Midbrain (tissue), 1 donor: ENCODE data around the gene GLDC.
"Not testable (repeated sequence)": the region's sequence is repeated elsewhere in the genome, so short reads cannot be mapped to it uniquely, and the experiment has no call there.

Source experiments
- DNase-seq: peaks from one replicate; lab custom pipeline; 2025; lab: John Stamatoyannopoulos, UW

The GLDC gene

GRCh38 chr9:6645355-6646292, at the start of gene GLDC:
GLDC (minus strand) TSS chr9:6645729; CDS start chr9:6645499, 230 bp downstream.
- DNase-seq, result peak; percentile 63

- DNase-seq, result no peak
Observed at GRCh38 chr9:6692881-6693361, 47.4 kb upstream of the GLDC start.

DNA sequence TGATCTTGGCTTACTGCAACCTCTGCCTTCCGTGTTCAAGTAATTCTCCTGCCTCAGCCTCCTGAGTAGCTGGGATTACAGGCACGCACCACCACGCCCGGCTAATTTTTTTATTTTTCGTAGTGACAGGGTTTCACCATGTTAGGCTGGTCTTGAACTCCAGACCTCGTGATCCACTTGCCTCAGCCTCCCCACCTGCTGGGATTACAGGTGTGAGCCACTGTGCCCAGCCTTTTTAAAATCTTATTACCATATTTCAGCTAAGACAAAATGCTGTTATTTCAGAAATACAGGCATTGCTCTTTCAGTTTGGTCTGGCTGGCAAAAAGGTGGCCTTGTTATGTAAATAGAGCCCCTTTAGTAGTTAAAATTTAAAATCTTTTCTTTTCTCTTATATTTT, 46.9 kb upstream of the GLDC start:
- no peak for DNase-seq

- DNase-seq, result not testable (repeated sequence)
Observed at GRCh38 chr9:6690675-6691070, 45.1 kb upstream of the GLDC start.

DNA sequence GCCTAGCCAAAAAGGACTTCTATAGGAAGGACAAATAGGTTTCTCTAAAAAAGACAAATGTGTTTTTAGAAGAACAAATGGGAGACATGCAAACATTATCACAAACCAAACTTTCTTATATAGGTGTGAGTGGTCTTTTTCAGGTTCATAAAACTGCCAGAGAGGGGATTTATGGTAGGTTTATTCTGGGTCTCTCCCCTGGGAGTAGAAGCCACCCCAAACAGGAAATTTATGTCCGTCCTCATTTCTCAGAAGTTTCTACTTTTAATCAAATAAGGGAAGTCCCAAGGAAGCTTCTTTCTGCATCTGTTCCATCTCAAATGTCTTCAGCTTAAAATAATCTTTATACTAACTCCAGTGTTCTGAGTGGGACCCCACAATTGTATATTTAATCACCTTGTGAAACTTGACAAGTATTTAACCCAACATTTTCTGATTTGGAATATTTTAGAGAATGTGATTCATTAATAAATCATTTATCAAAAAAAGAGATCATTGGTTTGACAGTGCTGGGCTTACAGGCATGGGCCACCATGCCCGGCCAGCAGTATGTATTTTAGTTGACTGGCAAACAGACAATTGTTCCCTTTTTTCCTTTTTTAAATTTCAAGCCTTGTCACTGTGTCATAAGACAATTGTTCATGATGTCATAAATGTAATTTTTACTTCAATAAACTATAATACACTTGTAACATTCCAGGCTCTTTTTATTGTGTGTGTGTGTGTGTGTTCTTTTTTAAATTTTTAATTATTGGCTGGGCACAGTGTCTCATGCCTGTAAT, 44.6 kb upstream of the GLDC start:
- DNase-seq, result no peak

DNA sequence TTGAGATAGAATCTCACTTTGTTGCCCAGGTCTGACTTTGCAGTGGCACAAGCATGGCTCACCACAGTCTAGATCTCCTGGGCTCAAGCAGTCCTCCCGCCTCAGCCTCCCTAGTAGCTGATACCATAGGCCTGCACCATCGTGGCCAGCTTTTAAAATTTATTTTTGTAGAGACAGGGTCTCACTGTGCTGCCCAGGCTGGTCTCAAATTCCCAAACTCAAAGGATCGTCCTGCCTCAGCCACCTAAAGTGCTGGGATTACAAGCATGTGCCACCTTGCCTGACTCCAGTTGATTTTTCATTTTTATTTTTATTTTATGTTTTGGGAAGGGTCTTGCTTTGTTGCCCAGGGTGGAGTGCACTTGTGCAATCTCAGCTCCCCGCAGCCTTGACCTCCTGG, 41.7 kb upstream of the GLDC start:
- DNase-seq, result no peak

DNA sequence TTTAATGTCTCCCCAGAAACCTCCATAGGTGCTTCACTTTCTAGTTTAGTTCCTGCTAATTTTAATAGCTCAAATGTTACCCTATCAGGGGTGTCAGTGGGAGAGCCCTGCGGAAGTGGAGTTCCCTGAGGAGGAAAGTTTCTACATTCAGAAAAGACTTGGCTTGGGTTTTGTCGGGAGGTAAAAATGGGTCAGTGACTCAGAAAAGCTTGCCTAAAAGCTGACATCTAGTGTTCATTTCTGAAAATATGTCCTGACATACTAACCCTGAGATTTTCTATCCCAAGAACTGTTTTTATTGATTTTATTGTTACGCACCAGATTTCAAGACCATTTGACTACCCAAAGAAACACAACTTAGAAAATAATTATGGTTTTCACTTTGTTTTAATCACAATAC, 40.9 kb upstream of the GLDC start:
- DNase-seq, result peak; percentile 20

DNA sequence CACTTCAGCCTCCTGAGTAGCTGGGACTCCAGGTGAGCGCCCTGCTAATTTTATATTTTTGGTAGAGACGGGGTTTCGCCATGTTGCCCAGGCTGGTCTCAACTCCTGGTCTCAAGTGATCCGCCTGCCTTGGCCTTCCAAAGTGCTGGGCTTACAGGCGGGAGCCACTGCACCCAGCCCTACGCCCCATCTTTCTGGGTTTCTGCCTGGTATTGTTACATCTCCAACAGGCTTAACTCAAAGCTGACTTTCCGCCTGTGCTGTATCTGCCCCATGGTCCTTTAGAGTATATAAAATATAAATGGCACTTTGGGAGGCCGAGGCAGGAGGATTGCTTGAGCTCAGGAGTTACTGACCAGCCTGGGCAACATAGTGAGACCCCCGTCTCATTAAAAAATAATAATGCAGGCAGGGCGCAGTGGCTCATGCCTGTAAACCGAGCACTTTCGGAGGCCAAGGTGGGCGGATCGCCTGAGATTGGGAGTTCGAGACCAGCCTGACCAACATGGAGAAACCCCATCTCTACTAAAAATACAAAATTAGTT, 36.5 kb upstream of the GLDC start:
- DNase-seq, result no peak

DNA sequence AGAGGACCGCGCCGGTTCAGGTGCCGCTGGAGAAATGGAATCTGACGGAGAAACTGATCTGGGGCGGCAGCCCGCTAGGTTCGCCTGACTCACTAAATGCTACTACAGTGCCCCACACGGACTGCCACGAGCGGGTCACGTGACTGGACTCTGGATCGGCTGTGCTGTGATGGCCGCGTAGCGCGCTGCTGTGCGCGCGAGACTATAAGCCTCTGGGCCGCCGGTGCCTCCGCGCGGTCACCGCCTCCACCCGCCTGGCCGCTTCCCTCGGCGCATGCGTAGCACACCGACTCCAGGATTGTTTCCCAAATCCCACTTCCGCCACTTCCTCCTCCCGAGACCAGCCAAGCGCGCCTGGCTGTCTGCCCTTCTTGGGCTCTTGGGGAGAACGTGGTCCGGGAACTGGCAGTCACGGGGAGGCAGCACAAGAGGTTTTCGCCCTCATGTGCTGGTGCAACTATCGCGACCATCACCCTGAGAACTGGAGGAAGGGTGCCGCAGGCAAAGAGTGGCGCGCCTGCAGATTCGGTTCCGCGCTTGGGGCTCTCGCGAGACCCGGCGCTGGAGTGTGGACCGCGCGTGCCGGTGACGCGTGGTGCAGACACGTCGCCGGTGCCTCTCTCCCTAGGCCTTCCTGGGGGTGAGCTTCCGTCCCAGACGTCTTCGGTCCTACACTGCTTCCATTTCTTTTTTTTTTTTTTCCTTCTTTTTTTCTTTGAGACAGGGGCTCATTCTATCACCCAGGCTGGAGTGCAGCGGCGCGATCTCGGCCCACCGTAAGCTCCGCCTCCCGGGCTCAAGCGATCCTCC, 35.8 kb upstream of the GLDC start:
- peak; percentile 97 for DNase-seq

GRCh38 chr9:6680797-6681146, 35.2 kb upstream of the GLDC start:
- DNase-seq, result peak; percentile 85

DNA sequence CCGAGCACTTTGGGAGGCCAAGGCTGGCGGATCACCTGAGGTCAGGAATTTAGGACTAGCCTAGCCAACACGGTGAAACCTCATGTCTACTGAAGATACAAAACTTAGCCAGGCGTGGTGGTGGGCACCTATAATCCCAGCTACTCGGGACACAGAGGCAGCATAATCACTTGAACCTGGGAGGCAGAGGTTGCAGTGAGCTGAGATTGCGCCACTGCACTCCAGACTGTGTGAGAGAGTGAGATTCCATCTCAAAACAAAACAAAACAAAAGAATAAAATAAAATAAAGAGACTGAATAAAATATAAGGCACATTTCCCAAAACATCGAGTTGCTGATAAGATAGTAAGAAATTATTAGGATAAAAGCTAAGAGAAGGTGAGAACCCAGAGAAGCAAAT, 32.3 kb upstream of the GLDC start:
- DNase-seq, result no peak

DNA sequence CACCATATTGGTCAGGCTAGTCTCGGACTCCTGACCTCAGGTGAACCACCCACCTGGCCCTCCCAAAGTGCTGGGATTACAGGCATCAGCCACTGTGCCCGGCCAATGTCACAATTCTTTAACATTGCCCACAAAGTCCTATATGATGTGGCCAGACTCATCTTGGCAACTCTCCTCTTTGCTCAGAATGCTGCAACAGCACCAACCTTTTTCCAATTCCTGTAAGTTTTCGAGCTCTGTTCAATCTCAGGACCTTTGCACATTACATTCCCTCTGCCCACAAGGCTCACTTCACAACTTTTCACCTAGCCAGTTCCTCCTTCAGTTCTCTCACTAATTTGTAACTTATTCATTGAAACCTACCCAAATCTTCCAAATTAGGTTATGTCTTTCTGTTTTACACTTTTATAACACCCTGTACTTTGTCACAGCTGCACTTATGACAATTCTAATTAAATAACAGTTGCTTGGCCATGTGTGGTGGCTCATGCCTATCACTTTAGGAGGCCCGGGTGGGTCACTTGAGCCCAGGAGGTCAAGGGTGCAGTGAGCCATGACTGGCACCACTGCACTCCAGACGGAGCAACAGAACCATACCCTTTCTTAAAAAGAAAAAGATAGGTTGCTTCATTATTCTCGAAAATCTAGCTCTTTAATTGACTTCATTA, 30.9 kb upstream of the GLDC start:
- no peak for DNase-seq

- no peak for DNase-seq
Observed at GRCh38 chr9:6675268-6675667, 29.7 kb upstream of the GLDC start.

GRCh38 chr9:6673326-6674025, 27.9 kb upstream of the GLDC start:
- DNase-seq, result no peak

DNA sequence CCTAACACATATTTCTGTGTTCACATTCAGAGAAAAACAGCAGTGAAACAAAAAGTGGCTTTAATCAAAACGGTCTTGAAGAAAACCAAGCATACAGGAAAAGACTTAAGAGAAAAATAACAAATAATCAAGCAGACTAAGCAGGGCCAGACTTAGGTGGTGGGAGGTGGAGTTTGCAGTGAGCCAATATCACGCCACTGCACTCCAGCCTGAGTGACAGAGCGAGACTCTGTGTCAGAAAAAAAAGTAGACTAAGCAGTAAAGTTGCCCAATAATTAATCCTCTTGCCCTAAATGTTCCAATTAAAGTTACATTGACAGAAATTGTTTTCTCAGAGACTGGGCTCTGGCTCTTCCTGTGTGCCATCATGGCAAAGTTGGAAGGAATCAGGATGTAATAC, 26.6 kb upstream of the GLDC start:
- no peak for DNase-seq

DNA sequence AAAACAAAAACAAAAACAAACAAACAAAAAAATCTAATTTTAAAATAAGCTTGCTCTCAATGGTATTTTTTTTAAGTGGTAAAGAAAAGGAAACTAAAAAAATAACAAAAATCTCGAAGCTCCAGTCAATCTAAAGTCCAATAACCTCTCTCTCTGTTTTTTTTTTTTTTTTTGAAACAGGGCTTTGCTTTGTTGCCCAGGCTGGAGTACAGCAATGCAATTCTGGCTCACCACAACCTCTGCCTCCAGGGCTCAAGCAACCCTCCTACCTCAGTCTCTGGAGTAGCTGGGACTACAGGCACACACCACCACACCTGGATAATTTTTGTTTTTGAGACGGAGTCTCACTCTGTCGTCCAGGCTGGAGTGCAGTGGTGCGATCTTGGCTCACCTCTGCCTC, 25.9 kb upstream of the GLDC start:
- DNase-seq, result no peak

- DNase-seq, result no peak
Observed at GRCh38 chr9:6669881-6670280, 24.4 kb upstream of the GLDC start.

DNA sequence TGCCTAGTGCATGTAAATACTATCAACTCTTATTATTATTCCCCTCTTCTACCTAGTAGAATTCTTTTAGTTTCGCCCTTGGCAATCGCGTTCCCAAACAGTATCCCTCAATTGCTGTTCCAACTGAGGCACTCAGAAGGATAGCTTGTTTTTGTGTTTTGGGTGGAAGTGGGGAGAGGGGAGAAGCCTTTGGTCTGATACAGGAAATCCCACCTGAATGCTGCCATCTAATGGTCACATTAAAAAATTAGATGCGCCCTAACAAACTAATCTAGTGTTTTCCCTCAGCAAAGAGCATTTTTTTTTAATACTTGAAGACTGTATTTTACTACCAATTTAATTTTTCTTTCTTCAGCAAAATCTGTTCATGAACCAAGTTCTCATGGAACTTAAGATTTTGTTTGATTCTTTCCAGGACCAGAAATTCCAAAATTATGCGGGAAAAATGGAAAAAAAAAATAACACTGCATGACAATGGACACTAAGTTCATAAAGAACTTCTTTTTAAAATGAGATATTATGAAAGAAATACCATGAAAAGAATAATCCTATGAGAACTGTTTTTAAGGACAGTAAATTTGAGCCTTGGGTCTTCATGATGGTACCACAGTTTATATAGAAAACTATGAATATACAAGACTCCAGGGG, 22.2 kb upstream of the GLDC start:
- DNase-seq, result peak; percentile 60

GRCh38 chr9:6667080-6667479, 21.6 kb upstream of the GLDC start:
- DNase-seq, result no peak

- DNase-seq, result no peak
Observed at GRCh38 chr9:6665628-6666027, 20.1 kb upstream of the GLDC start.
